Measurements from ENCODE around the gene NEK4. TPM values are rescaled to one million over a fixed set of nuclear protein-coding genes. Genes with fewer than 3 reads are reported as not detected.

Gene NEK4
- polyA plus RNA-seq, 1 donor (not counting 4 experiments of a cell fraction or from before 2014, with no cell fraction given): 13.6 TPM

- no peaks in the 10 kb centered on the region for H3K27me3 ChIP-seq (ENCODE audit: control insufficient read depth, extremely low read depth, insufficient read depth, low read length)
- DNase-seq (ENCODE audit: low read depth, low spot score) (no peak), FAIRE-seq (no peak)
- H3K4me2 ChIP-seq (ENCODE audit: control insufficient read depth, extremely low read depth, insufficient read depth, low read depth, low read length): peak overlapping the region; percentile 76
- H3K9me1 ChIP-seq (ENCODE audit: control insufficient read depth, extremely low read depth, insufficient read depth, low read length): no peaks in the 10 kb centered on the region
- H3K4me3 ChIP-seq (ENCODE audit: control insufficient read depth in 2 of 3, extremely low read depth in 1 of 3, insufficient read depth in 2 of 3, low read depth in 1 of 3, low read length in 3 of 3): peak overlapping the region; percentile 77 to 83 (median 82)
- no peaks in the 10 kb centered on the region for H4K20me1 ChIP-seq (ENCODE audit: control insufficient read depth, extremely low read depth, insufficient read depth, low read length)
- dilution Hi-C loops (cut with MboI; ENCODE audit: extremely low pct_ligation_motif_present, low sequenced_read_pairs): no loop called here
- peaks cover 22 to 33% of the 10 kb centered on the region in 2 experiments for H3K36me3 ChIP-seq (ENCODE audit: control insufficient read depth in 2 of 2, extremely low read depth in 1 of 2, insufficient read depth in 2 of 2, low read length in 2 of 2)
- peaks cover 77% of the 10 kb centered on the region for H3K79me2 ChIP-seq (ENCODE audit: control insufficient read depth, insufficient read depth, low read length)
- H3K4me1 ChIP-seq (ENCODE audit: control insufficient read depth, extremely low read depth, insufficient read depth, low read length): peaks cover 27% of the 10 kb centered on the region
- peak overlapping the region; percentile 94 for H3K9ac ChIP-seq (ENCODE audit: control insufficient read depth, extremely low read depth, insufficient read depth, low read length)
- TF ChIP-seq CTCF (optimal IDR thresholded peaks at IDR 0.05 in 1 of 3, IDR thresholded peaks at IDR 0.05 in 1 of 3, conservative IDR thresholded peaks at IDR 0.05 in 1 of 3; ENCODE audit: extremely low read depth in 1 of 3, insufficient read depth in 2 of 3, low read length in 3 of 3): no peak
- H3K9me3 ChIP-seq (ENCODE audit: control insufficient read depth, low read depth, low read length): no peaks in the 10 kb centered on the region
- H3K27ac ChIP-seq (ENCODE audit: control insufficient read depth, insufficient read depth, low read length): peak overlapping the region; percentile 89
- H2AFZ ChIP-seq (ENCODE audit: control insufficient read depth, low read length): peak overlapping the region; percentile 45
These were observed 85.4 kb downstream of the NEK4 start for GRCh38 chr3:52685285-52685708.

- no peak overlapping the region for H2AFZ ChIP-seq (ENCODE audit: control insufficient read depth, low read length)
- peak overlapping the region; percentile 76 for H3K4me2 ChIP-seq (ENCODE audit: control insufficient read depth, extremely low read depth, insufficient read depth, low read depth, low read length)
- H4K20me1 ChIP-seq (ENCODE audit: control insufficient read depth, extremely low read depth, insufficient read depth, low read length): no peaks in the 10 kb centered on the region
- H3K4me3 ChIP-seq (ENCODE audit: control insufficient read depth in 2 of 3, extremely low read depth in 1 of 3, insufficient read depth in 2 of 3, low read depth in 1 of 3, low read length in 3 of 3): peak overlapping the region in 1 of 3 experiments; percentile 82
- no peak for TF ChIP-seq EZH2 (IDR thresholded peaks at IDR 0.05; ENCODE audit: low read length)
- TF ChIP-seq CTCF (optimal IDR thresholded peaks at IDR 0.05 in 1 of 3, IDR thresholded peaks at IDR 0.05 in 1 of 3, conservative IDR thresholded peaks at IDR 0.05 in 1 of 3; ENCODE audit: extremely low read depth in 1 of 3, insufficient read depth in 2 of 3, low read length in 3 of 3): no peak
- peaks cover 13 to 35% of the 10 kb centered on the region in 2 experiments for H3K36me3 ChIP-seq (ENCODE audit: control insufficient read depth in 2 of 2, extremely low read depth in 1 of 2, insufficient read depth in 2 of 2, low read length in 2 of 2)
- no peaks in the 10 kb centered on the region for H3K9me1 ChIP-seq (ENCODE audit: control insufficient read depth, extremely low read depth, insufficient read depth, low read length)
- H3K79me2 ChIP-seq (ENCODE audit: control insufficient read depth, insufficient read depth, low read length): peaks cover 76% of the 10 kb centered on the region
- no peak overlapping the region for H3K27ac ChIP-seq (ENCODE audit: control insufficient read depth, insufficient read depth, low read length)
- no peaks in the 10 kb centered on the region for H3K27me3 ChIP-seq (ENCODE audit: control insufficient read depth, extremely low read depth, insufficient read depth, low read length)
- H3K9me3 ChIP-seq (ENCODE audit: control insufficient read depth, low read depth, low read length): no peaks in the 10 kb centered on the region
- peaks cover 35% of the 10 kb centered on the region for H3K4me1 ChIP-seq (ENCODE audit: control insufficient read depth, extremely low read depth, insufficient read depth, low read length)
- FAIRE-seq (no peak), DNase-seq (ENCODE audit: low read depth, low spot score) (no peak)
- dilution Hi-C loops (cut with MboI; ENCODE audit: extremely low pct_ligation_motif_present, low sequenced_read_pairs): no loop called here
- peak overlapping the region; percentile 94 for H3K9ac ChIP-seq (ENCODE audit: control insufficient read depth, extremely low read depth, insufficient read depth, low read length)
These were observed 86.6 kb downstream of the NEK4 start for GRCh38 chr3:52684184-52684583.
